HEK293 (cell line): ENCODE data around the gene GRIPAP1.

Experiments
- GLI4 ChIP-seq: fragments of 450-650 bp; formaldehyde crosslinking; IDR thresholded peaks from 2 replicates; pipeline ENCODE4 v1.5.1; 2016; ENCODE audit warnings: missing biosample characterization, missing genetic modification characterization
- GLIS1 ChIP-seq: fragments of 450-650 bp; formaldehyde crosslinking; IDR thresholded peaks from 2 replicates; pipeline ENCODE4 v1.5.1; 2016; ENCODE audit warnings: missing biosample characterization, missing genetic modification characterization
- HOXA7 ChIP-seq: sonication (generic); formaldehyde crosslinking; IDR thresholded peaks from 2 replicates; pipeline ENCODE4 v1.8.1; 2022; ENCODE audit warnings: missing genetic modification reagents, borderline replicate concordance
- HOXC10 ChIP-seq: sonication (generic); formaldehyde crosslinking; IDR thresholded peaks from 2 replicates; pipeline ENCODE4 v1.8.1; 2023; ENCODE audit warnings: mild to moderate bottlenecking, missing genetic modification reagents
- KLF16 ChIP-seq: fragments of 450-650 bp; formaldehyde crosslinking; IDR thresholded peaks from 2 replicates; pipeline ENCODE4 v1.5.1; 2017; ENCODE audit warnings: missing biosample characterization, missing genetic modification characterization
- KLF7 ChIP-seq: fragments of 450-650 bp; formaldehyde crosslinking; IDR thresholded peaks from 2 replicates; pipeline ENCODE4 v1.5.1; 2016; ENCODE audit warnings: missing biosample characterization, missing genetic modification characterization, borderline replicate concordance
- KLF9 ChIP-seq: fragments of 450-650 bp; formaldehyde crosslinking; IDR thresholded peaks from 2 replicates; pipeline ENCODE4 v1.5.1; 2016; ENCODE audit warnings: missing biosample characterization, missing genetic modification characterization, low read depth
- MZF1 ChIP-seq: fragments of 450-650 bp; formaldehyde crosslinking; IDR thresholded peaks from 2 replicates; pipeline ENCODE4 v1.5.1; 2017; ENCODE audit warnings: missing biosample characterization, missing genetic modification characterization, borderline replicate concordance
- SALL2 ChIP-seq: fragments of 450-650 bp; formaldehyde crosslinking; IDR thresholded peaks from 2 replicates; pipeline ENCODE4 v1.5.0; 2017; ENCODE audit warnings: missing biosample characterization, mild to moderate bottlenecking, missing genetic modification characterization, borderline replicate concordance
- SCRT2 ChIP-seq: fragments of 450-650 bp; formaldehyde crosslinking; IDR thresholded peaks from 2 replicates; pipeline ENCODE4 v1.5.1; 2016; ENCODE audit warnings: missing biosample characterization, missing genetic modification characterization
- WT1 ChIP-seq: fragments of 450-650 bp; formaldehyde crosslinking; IDR thresholded peaks from 2 replicates; pipeline ENCODE4 v1.5.1; 2016; ENCODE audit warnings: missing biosample characterization, missing genetic modification characterization
- YY2 ChIP-seq: fragments of 450-650 bp; formaldehyde crosslinking; IDR thresholded peaks from 2 replicates; pipeline ENCODE4 v1.5.1; 2016; ENCODE audit warnings: missing biosample characterization, missing genetic modification characterization
- ZBTB20 ChIP-seq: fragments of 450-650 bp; formaldehyde crosslinking; IDR thresholded peaks from 2 replicates; pipeline ENCODE4 v1.5.1; 2016; ENCODE audit warnings: missing biosample characterization, missing genetic modification characterization
- ZNF10 ChIP-seq: fragments of 450-650 bp; formaldehyde crosslinking; IDR thresholded peaks from 2 replicates; pipeline ENCODE4 v1.5.1; 2017; ENCODE audit warnings: missing biosample characterization, missing genetic modification characterization
- ZNF133 ChIP-seq: fragments of 450-650 bp; formaldehyde crosslinking; IDR thresholded peaks from 2 replicates; pipeline ENCODE4 v1.5.1; 2016; ENCODE audit warnings: missing biosample characterization, missing genetic modification characterization
- ZNF138 ChIP-seq: fragments of 450-650 bp; formaldehyde crosslinking; IDR thresholded peaks from 2 replicates; pipeline ENCODE4 v1.5.1; 2016; ENCODE audit warnings: missing biosample characterization, missing genetic modification characterization, borderline replicate concordance
- ZNF146 ChIP-seq: fragments of 450-650 bp; formaldehyde crosslinking; IDR thresholded peaks from 2 replicates; pipeline ENCODE4 v1.5.1; 2016; ENCODE audit warnings: missing biosample characterization, missing genetic modification characterization
- ZNF2 ChIP-seq: fragments of 450-650 bp; formaldehyde crosslinking; IDR thresholded peaks from 2 replicates; pipeline ENCODE4 v1.5.1; 2016; ENCODE audit warnings: missing biosample characterization, missing genetic modification characterization
- ZNF248 ChIP-seq: fragments of 450-650 bp; formaldehyde crosslinking; IDR thresholded peaks from 2 replicates; pipeline ENCODE4 v1.5.1; 2017; ENCODE audit warnings: missing biosample characterization, missing genetic modification characterization
- ZNF416 ChIP-seq: fragments of 450-650 bp; formaldehyde crosslinking; IDR thresholded peaks from 2 replicates; pipeline ENCODE4 v1.5.1; 2016; ENCODE audit warnings: missing biosample characterization, missing genetic modification characterization
- ZNF48 ChIP-seq: fragments of 450-650 bp; formaldehyde crosslinking; IDR thresholded peaks from 2 replicates; pipeline ENCODE4 v1.5.1; 2016; ENCODE audit warnings: missing biosample characterization, missing genetic modification characterization
- ZNF529 ChIP-seq: fragments of 450-650 bp; formaldehyde crosslinking; IDR thresholded peaks from 2 replicates; pipeline ENCODE4 v1.5.1; 2017; ENCODE audit warnings: missing genetic modification characterization, missing biosample characterization; ENCODE audit not compliant: insufficient replicate concordance
- ZNF623 ChIP-seq: fragments of 450-650 bp; formaldehyde crosslinking; IDR thresholded peaks from 2 replicates; pipeline ENCODE4 v1.5.1; 2016; ENCODE audit warnings: missing biosample characterization, missing genetic modification characterization
- ZNF658 ChIP-seq: fragments of 450-650 bp; formaldehyde crosslinking; IDR thresholded peaks from 2 replicates; pipeline ENCODE4; 2016; ENCODE audit warnings: missing biosample characterization, missing genetic modification characterization
- ZNF701 ChIP-seq: fragments of 450-650 bp; formaldehyde crosslinking; IDR thresholded peaks from 2 replicates; pipeline ENCODE4 v1.5.1; 2016; ENCODE audit warnings: missing biosample characterization, missing genetic modification characterization
- ZSCAN16 ChIP-seq: fragments of 450-650 bp; formaldehyde crosslinking; IDR thresholded peaks from 2 replicates; pipeline ENCODE4 v1.5.1; 2016; ENCODE audit warnings: missing biosample characterization, missing genetic modification characterization
- ZSCAN23 ChIP-seq: fragments of 450-650 bp; formaldehyde crosslinking; IDR thresholded peaks from 2 replicates; pipeline ENCODE4 v1.5.1; 2016; ENCODE audit warnings: missing biosample characterization, missing genetic modification characterization
- TF ChIP-seq, protein P1 (sequence below): fragments of 450-650 bp; formaldehyde crosslinking; IDR thresholded peaks from 2 replicates; pipeline ENCODE4 v1.5.1; 2017; ENCODE audit warnings: missing biosample characterization, missing genetic modification characterization
- TF ChIP-seq, protein P2 (sequence below): fragments of 450-650 bp; formaldehyde crosslinking; IDR thresholded peaks from 2 replicates; pipeline ENCODE4 v1.5.1; 2017; ENCODE audit warnings: missing biosample characterization, missing genetic modification characterization
- TF ChIP-seq, protein P3 (sequence below): fragments of 450-650 bp; formaldehyde crosslinking; IDR thresholded peaks from 2 replicates; pipeline ENCODE4 v1.5.1; 2016; ENCODE audit warnings: missing biosample characterization, missing genetic modification characterization
- TF ChIP-seq, protein P4 (sequence below): fragments of 450-650 bp; formaldehyde crosslinking; IDR thresholded peaks from 2 replicates; pipeline ENCODE4 v1.5.1; 2016; ENCODE audit warnings: missing biosample characterization, missing genetic modification characterization

GRIPAP1 gene

DNA sequence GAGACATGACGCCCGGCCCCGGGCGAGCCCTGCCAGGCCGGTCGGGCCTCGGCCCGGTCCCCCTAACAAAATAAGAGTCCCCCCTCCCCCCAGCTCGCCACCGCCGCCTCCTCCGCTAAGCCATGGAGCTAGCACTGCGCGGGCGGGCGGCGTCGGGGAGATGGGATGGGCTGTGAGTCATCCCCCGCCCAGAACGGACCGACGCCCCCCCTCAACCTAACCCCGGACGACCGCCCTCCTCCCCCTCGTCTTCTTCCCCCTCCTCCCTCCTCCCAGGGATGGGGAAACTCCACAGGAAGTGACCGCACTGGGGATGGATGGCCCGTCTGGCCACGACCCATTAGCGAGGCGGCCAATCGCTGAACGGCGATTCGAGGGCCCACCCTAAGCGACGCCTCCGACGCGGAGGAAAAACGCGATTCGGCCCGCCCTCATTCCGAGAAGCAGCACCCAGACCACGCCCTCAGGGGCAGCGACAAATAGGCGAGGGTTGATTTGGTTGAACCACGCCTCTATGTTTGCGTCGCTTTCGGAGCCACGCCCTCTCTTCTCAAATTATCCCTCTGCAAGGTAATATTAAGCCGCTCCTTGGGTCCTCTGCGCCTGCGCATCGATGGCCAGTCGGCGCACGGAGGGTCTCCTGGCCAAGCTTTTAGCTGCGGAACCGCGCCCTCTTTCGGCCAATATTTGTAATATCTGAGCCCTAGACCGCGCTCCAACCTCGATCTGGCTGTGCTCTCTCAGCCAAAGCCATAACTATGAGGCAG lies 41.3 kb upstream of the GRIPAP1 start, which contains the start of gene TFE3 (continued):
- TF ChIP-seq, protein P1, sequence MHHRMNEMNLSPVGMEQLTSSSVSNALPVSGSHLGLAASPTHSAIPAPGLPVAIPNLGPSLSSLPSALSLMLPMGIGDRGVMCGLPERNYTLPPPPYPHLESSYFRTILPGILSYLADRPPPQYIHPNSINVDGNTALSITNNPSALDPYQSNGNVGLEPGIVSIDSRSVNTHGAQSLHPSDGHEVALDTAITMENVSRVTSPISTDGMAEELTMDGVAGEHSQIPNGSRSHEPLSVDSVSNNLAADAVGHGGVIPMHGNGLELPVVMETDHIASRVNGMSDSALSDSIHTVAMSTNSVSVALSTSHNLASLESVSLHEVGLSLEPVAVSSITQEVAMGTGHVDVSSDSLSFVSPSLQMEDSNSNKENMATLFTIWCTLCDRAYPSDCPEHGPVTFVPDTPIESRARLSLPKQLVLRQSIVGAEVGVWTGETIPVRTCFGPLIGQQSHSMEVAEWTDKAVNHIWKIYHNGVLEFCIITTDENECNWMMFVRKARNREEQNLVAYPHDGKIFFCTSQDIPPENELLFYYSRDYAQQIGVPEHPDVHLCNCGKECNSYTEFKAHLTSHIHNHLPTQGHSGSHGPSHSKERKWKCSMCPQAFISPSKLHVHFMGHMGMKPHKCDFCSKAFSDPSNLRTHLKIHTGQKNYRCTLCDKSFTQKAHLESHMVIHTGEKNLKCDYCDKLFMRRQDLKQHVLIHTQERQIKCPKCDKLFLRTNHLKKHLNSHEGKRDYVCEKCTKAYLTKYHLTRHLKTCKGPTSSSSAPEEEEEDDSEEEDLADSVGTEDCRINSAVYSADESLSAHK: peak; percentile 65; the same call in 1 of the 2 replicates
- TF ChIP-seq ZNF146 (no peak; the same call in 1 of the 2 replicates), SCRT2 (tag by site-specific recombination) (no peak), ZNF658 (tag by site-specific recombination) (no peak), MZF1 (no peak), ZSCAN16 (tag by site-specific recombination) (no peak), GLIS1 (tag by site-specific recombination) (0 out of 2 replicates have a peak, but pooled peaks have one; percentile 32), WT1 (tag by site-specific recombination) (peak; percentile 55; the same call in 1 of the 2 replicates), ZNF133 (tag by site-specific recombination) (no peak), SALL2 (tag by site-specific recombination) (no peak), GLI4 (tag by site-specific recombination) (no peak), ZNF138 (no peak), YY2 (tag by site-specific recombination) (no peak), ZNF10 (tag by site-specific recombination) (no peak), ZNF623 (tag by site-specific recombination) (no peak), ZNF48 (tag by site-specific recombination) (no peak), KLF9 (peak; percentile 45; the same call in 1 of the 2 replicates), ZNF701 (tag by site-specific recombination) (no peak), HOXC10 (CRISPR knock-in tag) (no peak), KLF7 (tag by site-specific recombination) (0 out of 2 replicates have a peak, but pooled peaks have one; percentile 15), HOXA7 (no peak), ZSCAN23 (no peak), ZNF529 (tag by site-specific recombination) (no peak), KLF16 (tag by site-specific recombination) (peak; percentile 82; the same call in 1 of the 2 replicates), ZNF2 (tag by site-specific recombination) (no peak), ZNF248 (tag by site-specific recombination) (no peak), ZBTB20 (peak; percentile 60), ZNF416 (tag by site-specific recombination) (no peak)
- TF ChIP-seq, protein P2, sequence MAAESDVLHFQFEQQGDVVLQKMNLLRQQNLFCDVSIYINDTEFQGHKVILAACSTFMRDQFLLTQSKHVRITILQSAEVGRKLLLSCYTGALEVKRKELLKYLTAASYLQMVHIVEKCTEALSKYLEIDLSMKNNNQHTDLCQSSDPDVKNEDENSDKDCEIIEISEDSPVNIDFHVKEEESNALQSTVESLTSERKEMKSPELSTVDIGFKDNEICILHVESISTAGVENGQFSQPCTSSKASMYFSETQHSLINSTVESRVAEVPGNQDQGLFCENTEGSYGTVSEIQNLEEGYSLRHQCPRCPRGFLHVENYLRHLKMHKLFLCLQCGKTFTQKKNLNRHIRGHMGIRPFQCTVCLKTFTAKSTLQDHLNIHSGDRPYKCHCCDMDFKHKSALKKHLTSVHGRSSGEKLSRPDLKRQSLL: no peak
- TF ChIP-seq, protein P3, sequence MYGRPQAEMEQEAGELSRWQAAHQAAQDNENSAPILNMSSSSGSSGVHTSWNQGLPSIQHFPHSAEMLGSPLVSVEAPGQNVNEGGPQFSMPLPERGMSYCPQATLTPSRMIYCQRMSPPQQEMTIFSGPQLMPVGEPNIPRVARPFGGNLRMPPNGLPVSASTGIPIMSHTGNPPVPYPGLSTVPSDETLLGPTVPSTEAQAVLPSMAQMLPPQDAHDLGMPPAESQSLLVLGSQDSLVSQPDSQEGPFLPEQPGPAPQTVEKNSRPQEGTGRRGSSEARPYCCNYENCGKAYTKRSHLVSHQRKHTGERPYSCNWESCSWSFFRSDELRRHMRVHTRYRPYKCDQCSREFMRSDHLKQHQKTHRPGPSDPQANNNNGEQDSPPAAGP (tag by site-specific recombination): peak; percentile 72
- TF ChIP-seq, protein P4, sequence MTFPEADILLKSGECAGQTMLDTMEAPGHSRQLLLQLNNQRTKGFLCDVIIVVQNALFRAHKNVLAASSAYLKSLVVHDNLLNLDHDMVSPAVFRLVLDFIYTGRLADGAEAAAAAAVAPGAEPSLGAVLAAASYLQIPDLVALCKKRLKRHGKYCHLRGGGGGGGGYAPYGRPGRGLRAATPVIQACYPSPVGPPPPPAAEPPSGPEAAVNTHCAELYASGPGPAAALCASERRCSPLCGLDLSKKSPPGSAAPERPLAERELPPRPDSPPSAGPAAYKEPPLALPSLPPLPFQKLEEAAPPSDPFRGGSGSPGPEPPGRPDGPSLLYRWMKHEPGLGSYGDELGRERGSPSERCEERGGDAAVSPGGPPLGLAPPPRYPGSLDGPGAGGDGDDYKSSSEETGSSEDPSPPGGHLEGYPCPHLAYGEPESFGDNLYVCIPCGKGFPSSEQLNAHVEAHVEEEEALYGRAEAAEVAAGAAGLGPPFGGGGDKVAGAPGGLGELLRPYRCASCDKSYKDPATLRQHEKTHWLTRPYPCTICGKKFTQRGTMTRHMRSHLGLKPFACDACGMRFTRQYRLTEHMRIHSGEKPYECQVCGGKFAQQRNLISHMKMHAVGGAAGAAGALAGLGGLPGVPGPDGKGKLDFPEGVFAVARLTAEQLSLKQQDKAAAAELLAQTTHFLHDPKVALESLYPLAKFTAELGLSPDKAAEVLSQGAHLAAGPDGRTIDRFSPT (tag by site-specific recombination): no peak
